Measurements from ENCODE around the gene ABTB2.

The ABTB2 gene

GRCh38 chr11:34160049-34160721 lies 197.6 kb downstream of the ABTB2 start:
- DNase-seq: no peak

GRCh38 chr11:34158661-34159060 lies 199.1 kb downstream of the ABTB2 start:
- no peak for DNase-seq

- no peak for DNase-seq
Measured at GRCh38 chr11:34157163-34157562, 200.6 kb downstream of the ABTB2 start.

- DNase-seq: no peak
Measured at GRCh38 chr11:34155757-34156062, 202.1 kb downstream of the ABTB2 start.

- no peak for DNase-seq
Measured at GRCh38 chr11:34155057-34155756, 202.6 kb downstream of the ABTB2 start.

GRCh38 chr11:34154059-34154875 lies 203.5 kb downstream of the ABTB2 start:
- no peak for DNase-seq

- no peak for DNase-seq
Measured at GRCh38 chr11:34151916-34152845, 205.6 kb downstream of the ABTB2 start.

GRCh38 chr11:34151166-34151565 lies 206.6 kb downstream of the ABTB2 start:
- no peak for DNase-seq

- no peak for DNase-seq
Measured at GRCh38 chr11:34150494-34151151, 207.2 kb downstream of the ABTB2 start.

GRCh38 chr11:34149786-34150185 lies 208.0 kb downstream of the ABTB2 start:
- DNase-seq: no peak

- DNase-seq: no peak
Measured at GRCh38 chr11:34149274-34149673, 208.5 kb downstream of the ABTB2 start.

GRCh38 chr11:34148504-34149165 lies 209.2 kb downstream of the ABTB2 start:
- DNase-seq: no peak

- no peak for DNase-seq
Measured at GRCh38 chr11:34147581-34147980, 210.2 kb downstream of the ABTB2 start.

- DNase-seq: no peak
Measured at GRCh38 chr11:34146866-34147265, 210.9 kb downstream of the ABTB2 start.

GRCh38 chr11:34146411-34146810 lies 211.4 kb downstream of the ABTB2 start:
- no peak for DNase-seq

GRCh38 chr11:34145847-34146381 lies 211.9 kb downstream of the ABTB2 start:
- no peak for DNase-seq

- no peak for DNase-seq
Measured at GRCh38 chr11:34145073-34145472, 212.7 kb downstream of the ABTB2 start.

GRCh38 chr11:34143048-34143447 lies 214.8 kb downstream of the ABTB2 start:
- DNase-seq: no peak

GRCh38 chr11:34140149-34140548 lies 217.7 kb downstream of the ABTB2 start:
- no peak for DNase-seq

- DNase-seq: no peak
Measured at GRCh38 chr11:34139346-34139745, 218.5 kb downstream of the ABTB2 start.

- no peak for DNase-seq
Measured at GRCh38 chr11:34136420-34136819, 221.4 kb downstream of the ABTB2 start.

All from NCI-H526 treated with DMSO at 0.1 percent for 48 hours (cell line).